Measurements from ENCODE around the gene ADAMTS1.

The ADAMTS1 gene

GRCh38 chr21:26834181-26834905, 10.9 kb downstream of the ADAMTS1 start:
- Histone ChIP-seq H3K4me3 (ENCODE audit: low read depth in 1 of 2, low read length in 2 of 2) (no peak overlapping the region), H3K27ac (ENCODE audit: low read length) (no peak overlapping the region), H3K27me3 (ENCODE audit: low read depth, low read length) (no peaks in the 10 kb centered on the region), H3K4me1 (ENCODE audit: control insufficient read depth in 1 of 2, insufficient read depth in 2 of 2, low read length in 2 of 2) (peaks cover 0 to 12% of the 10 kb centered on the region in 2 donors), H3K36me3 (ENCODE audit: control insufficient read depth in 1 of 2, insufficient read depth in 2 of 2, low read length in 2 of 2) (peaks cover 19 to 28% of the 10 kb centered on the region in 2 donors), H3K9me3 (ENCODE audit: control insufficient read depth in 1 of 2, low read length in 2 of 2) (no peaks in the 10 kb centered on the region)

GRCh38 chr21:26833460-26833939, 11.7 kb downstream of the ADAMTS1 start:
- Histone ChIP-seq H3K27ac (ENCODE audit: low read length) (no peak overlapping the region), H3K9me3 (ENCODE audit: control insufficient read depth in 1 of 2, low read length in 2 of 2) (no peaks in the 10 kb centered on the region), H3K27me3 (ENCODE audit: low read depth, low read length) (no peaks in the 10 kb centered on the region), H3K36me3 (ENCODE audit: control insufficient read depth in 1 of 2, insufficient read depth in 2 of 2, low read length in 2 of 2) (peaks cover 12 to 20% of the 10 kb centered on the region in 2 donors), H3K4me1 (ENCODE audit: control insufficient read depth in 1 of 2, insufficient read depth in 2 of 2, low read length in 2 of 2) (peaks cover 0 to 7% of the 10 kb centered on the region in 2 donors), H3K4me3 (ENCODE audit: low read depth in 1 of 2, low read length in 2 of 2) (no peak overlapping the region)

- Histone ChIP-seq H3K27ac (ENCODE audit: low read length) (no peak overlapping the region), H3K27me3 (ENCODE audit: low read depth, low read length) (no peaks in the 10 kb centered on the region), H3K36me3 (ENCODE audit: control insufficient read depth in 1 of 2, insufficient read depth in 2 of 2, low read length in 2 of 2) (peaks cover 8 to 15% of the 10 kb centered on the region in 2 donors), H3K4me1 (ENCODE audit: control insufficient read depth in 1 of 2, insufficient read depth in 2 of 2, low read length in 2 of 2) (peaks cover 0 to 4% of the 10 kb centered on the region in 2 donors), H3K4me3 (ENCODE audit: low read depth in 1 of 2, low read length in 2 of 2) (no peak overlapping the region), H3K9me3 (ENCODE audit: control insufficient read depth in 1 of 2, low read length in 2 of 2) (no peaks in the 10 kb centered on the region)
These were observed 12.2 kb downstream of the ADAMTS1 start for GRCh38 chr21:26833011-26833410.

- peaks cover 3 to 11% of the 10 kb centered on the region in 2 donors for H3K36me3 ChIP-seq (ENCODE audit: control insufficient read depth in 1 of 2, insufficient read depth in 2 of 2, low read length in 2 of 2)
- H3K27me3 ChIP-seq (ENCODE audit: low read depth, low read length): no peaks in the 10 kb centered on the region
- peaks cover 0 to 3% of the 10 kb centered on the region in 2 donors for H3K4me1 ChIP-seq (ENCODE audit: control insufficient read depth in 1 of 2, insufficient read depth in 2 of 2, low read length in 2 of 2)
- no peak overlapping the region for H3K27ac ChIP-seq (ENCODE audit: low read length)
- no peaks in the 10 kb centered on the region for H3K9me3 ChIP-seq (ENCODE audit: control insufficient read depth in 1 of 2, low read length in 2 of 2)
- no peak overlapping the region for H3K4me3 ChIP-seq (ENCODE audit: low read depth in 1 of 2, low read length in 2 of 2)
These were observed 12.7 kb downstream of the ADAMTS1 start for GRCh38 chr21:26832546-26832945.

DNA sequence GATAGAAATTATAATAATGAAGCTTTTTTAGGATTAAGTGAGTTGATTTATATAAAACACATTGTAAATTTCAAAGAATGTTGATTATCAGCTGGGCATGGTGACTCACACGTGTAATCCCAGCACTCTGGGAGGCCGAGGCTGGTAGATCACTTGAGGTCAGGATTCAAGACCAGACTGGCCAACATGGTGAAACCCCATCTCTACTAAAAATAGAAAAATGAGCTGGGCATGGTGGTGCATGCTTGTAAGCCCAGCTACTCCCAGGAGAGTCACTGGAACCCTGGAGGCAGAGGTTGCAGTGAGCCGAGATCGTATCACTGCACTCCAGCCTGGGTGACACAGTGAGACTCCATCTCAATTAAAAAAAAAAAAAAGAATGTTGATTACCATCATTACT, 18.4 kb downstream of the ADAMTS1 start:
- H3K9me3 ChIP-seq (ENCODE audit: control insufficient read depth in 1 of 2, low read length in 2 of 2): no peaks in the 10 kb centered on the region
- H3K4me3 ChIP-seq (ENCODE audit: low read depth in 1 of 2, low read length in 2 of 2): no peak overlapping the region
- H3K4me1 ChIP-seq (ENCODE audit: control insufficient read depth in 1 of 2, insufficient read depth in 2 of 2, low read length in 2 of 2): no peaks in the 10 kb centered on the region
- H3K27ac ChIP-seq (ENCODE audit: low read length): no peak overlapping the region
- H3K36me3 ChIP-seq (ENCODE audit: control insufficient read depth in 1 of 2, insufficient read depth in 2 of 2, low read length in 2 of 2): no peaks in the 10 kb centered on the region
- H3K27me3 ChIP-seq (ENCODE audit: low read depth, low read length): no peaks in the 10 kb centered on the region

DNA sequence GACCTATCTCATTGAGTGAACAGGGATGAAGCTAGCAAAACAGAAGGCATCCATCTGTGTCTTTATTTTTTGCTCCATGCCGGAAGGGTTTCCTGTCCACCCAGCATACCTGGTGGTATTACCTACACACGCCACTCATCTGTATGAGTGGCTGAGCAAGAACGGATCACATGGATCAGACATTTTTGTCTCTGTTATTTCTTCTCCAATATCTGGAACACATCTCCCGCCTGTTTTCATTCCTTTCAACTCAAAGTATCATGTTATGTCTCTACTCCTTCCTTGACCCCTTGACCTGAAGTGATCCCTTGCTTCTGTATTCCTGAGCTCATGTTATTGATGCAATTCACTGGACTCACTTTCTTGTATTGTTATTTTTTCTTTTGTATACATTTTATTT, 24.7 kb downstream of the ADAMTS1 start:
- H3K27ac ChIP-seq (ENCODE audit: low read length): no peak overlapping the region

DNA sequence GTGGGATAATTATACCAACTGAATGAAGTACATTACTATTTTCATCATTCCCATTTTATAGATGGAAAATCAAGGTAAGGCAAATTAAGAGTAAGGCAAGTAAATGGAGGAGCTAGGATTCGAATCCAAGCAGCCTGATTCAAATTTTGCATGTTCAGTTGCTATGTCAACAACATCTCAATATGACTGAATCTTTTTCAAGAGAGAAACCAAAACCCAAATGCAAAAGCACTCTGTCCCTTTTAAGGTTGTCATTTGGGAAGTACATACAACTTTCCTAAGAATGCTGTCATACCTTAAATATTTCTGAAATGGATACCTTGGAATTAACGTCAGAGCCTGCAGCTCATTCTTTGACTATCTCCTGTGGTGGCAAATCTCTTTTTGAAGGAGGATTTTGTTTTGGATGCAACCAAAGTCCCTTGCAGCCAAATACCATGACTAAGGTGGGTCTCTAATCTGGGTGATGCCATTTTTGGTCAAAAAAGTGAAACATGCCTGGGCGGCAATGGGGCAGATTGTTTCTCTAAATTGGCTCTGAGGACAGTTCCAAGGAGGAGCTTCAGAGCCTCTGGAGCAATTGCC, 25.4 kb downstream of the ADAMTS1 start:
- Histone ChIP-seq H3K27me3 (ENCODE audit: low read depth, low read length) (no peaks in the 10 kb centered on the region), H3K4me1 (ENCODE audit: control insufficient read depth in 1 of 2, insufficient read depth in 2 of 2, low read length in 2 of 2) (no peaks in the 10 kb centered on the region), H3K36me3 (ENCODE audit: control insufficient read depth in 1 of 2, insufficient read depth in 2 of 2, low read length in 2 of 2) (no peaks in the 10 kb centered on the region), H3K27ac (ENCODE audit: low read length) (no peak overlapping the region), H3K9me3 (ENCODE audit: control insufficient read depth in 1 of 2, low read length in 2 of 2) (no peaks in the 10 kb centered on the region), H3K4me3 (ENCODE audit: low read depth in 1 of 2, low read length in 2 of 2) (no peak overlapping the region)

More for the DNA sequence above, 24.7 kb downstream of the ADAMTS1 start:
- Histone ChIP-seq H3K4me1 (ENCODE audit: control insufficient read depth in 1 of 2, insufficient read depth in 2 of 2, low read length in 2 of 2) (no peaks in the 10 kb centered on the region), H3K4me3 (ENCODE audit: low read depth in 1 of 2, low read length in 2 of 2) (no peak overlapping the region), H3K36me3 (ENCODE audit: control insufficient read depth in 1 of 2, insufficient read depth in 2 of 2, low read length in 2 of 2) (no peaks in the 10 kb centered on the region), H3K27me3 (ENCODE audit: low read depth, low read length) (no peaks in the 10 kb centered on the region), H3K9me3 (ENCODE audit: control insufficient read depth in 1 of 2, low read length in 2 of 2) (no peaks in the 10 kb centered on the region)

GRCh38 chr21:26818906-26819305, 26.3 kb downstream of the ADAMTS1 start:
- Histone ChIP-seq H3K36me3 (ENCODE audit: control insufficient read depth in 1 of 2, insufficient read depth in 2 of 2, low read length in 2 of 2) (no peaks in the 10 kb centered on the region), H3K27ac (ENCODE audit: low read length) (no peak overlapping the region), H3K4me1 (ENCODE audit: control insufficient read depth in 1 of 2, insufficient read depth in 2 of 2, low read length in 2 of 2) (no peaks in the 10 kb centered on the region), H3K4me3 (ENCODE audit: low read depth in 1 of 2, low read length in 2 of 2) (no peak overlapping the region), H3K27me3 (ENCODE audit: low read depth, low read length) (no peaks in the 10 kb centered on the region), H3K9me3 (ENCODE audit: control insufficient read depth in 1 of 2, low read length in 2 of 2) (no peaks in the 10 kb centered on the region)

GRCh38 chr21:26815197-26815596, 30.0 kb downstream of the ADAMTS1 start:
- no peak overlapping the region for H3K4me3 ChIP-seq (ENCODE audit: low read depth in 1 of 2, low read length in 2 of 2)
- H3K27ac ChIP-seq (ENCODE audit: low read length): no peak overlapping the region
- no peaks in the 10 kb centered on the region for H3K9me3 ChIP-seq (ENCODE audit: control insufficient read depth in 1 of 2, low read length in 2 of 2)

DNA sequence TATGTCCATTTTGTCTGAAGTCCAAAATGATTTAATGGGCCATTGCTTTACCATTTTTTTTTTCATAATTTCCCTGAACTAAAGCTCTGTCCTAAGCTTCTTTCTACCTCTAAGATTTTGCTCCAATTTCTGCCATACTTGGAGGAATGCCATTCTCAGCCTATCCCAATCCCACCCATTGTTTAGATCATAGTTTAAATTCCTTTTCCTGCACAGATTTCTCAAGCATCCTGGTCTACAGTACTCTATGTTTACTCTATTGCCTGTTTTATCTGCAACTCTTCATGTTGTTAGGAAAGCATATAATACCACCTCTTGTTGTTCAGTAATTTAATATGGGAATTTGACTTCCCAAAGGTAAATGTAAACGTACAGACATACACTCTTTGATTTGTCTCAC, 30.8 kb downstream of the ADAMTS1 start:
- no peak overlapping the region for H3K27ac ChIP-seq (ENCODE audit: low read length)
- no peaks in the 10 kb centered on the region for H3K4me1 ChIP-seq (ENCODE audit: control insufficient read depth in 1 of 2, insufficient read depth in 2 of 2, low read length in 2 of 2)
- H3K27me3 ChIP-seq (ENCODE audit: low read depth, low read length): no peaks in the 10 kb centered on the region
- no peak overlapping the region for H3K4me3 ChIP-seq (ENCODE audit: low read depth in 1 of 2, low read length in 2 of 2)
- no peaks in the 10 kb centered on the region for H3K36me3 ChIP-seq (ENCODE audit: control insufficient read depth in 1 of 2, insufficient read depth in 2 of 2, low read length in 2 of 2)
- H3K9me3 ChIP-seq (ENCODE audit: control insufficient read depth in 1 of 2, low read length in 2 of 2): no peaks in the 10 kb centered on the region

More at GRCh38 chr21:26815197-26815596, 30.0 kb downstream of the ADAMTS1 start:
- H3K36me3 ChIP-seq (ENCODE audit: control insufficient read depth in 1 of 2, insufficient read depth in 2 of 2, low read length in 2 of 2): no peaks in the 10 kb centered on the region
- H3K27me3 ChIP-seq (ENCODE audit: low read depth, low read length): no peaks in the 10 kb centered on the region
- no peaks in the 10 kb centered on the region for H3K4me1 ChIP-seq (ENCODE audit: control insufficient read depth in 1 of 2, insufficient read depth in 2 of 2, low read length in 2 of 2)

- no peak overlapping the region for H3K27ac ChIP-seq (ENCODE audit: low read length)
These were observed 31.7 kb downstream of the ADAMTS1 start for GRCh38 chr21:26813426-26813998.

More at GRCh38 chr21:26813426-26813998, 31.7 kb downstream of the ADAMTS1 start:
- Histone ChIP-seq H3K36me3 (ENCODE audit: control insufficient read depth in 1 of 2, insufficient read depth in 2 of 2, low read length in 2 of 2) (no peaks in the 10 kb centered on the region), H3K9me3 (ENCODE audit: control insufficient read depth in 1 of 2, low read length in 2 of 2) (no peaks in the 10 kb centered on the region), H3K27me3 (ENCODE audit: low read depth, low read length) (no peaks in the 10 kb centered on the region), H3K4me1 (ENCODE audit: control insufficient read depth in 1 of 2, insufficient read depth in 2 of 2, low read length in 2 of 2) (no peaks in the 10 kb centered on the region), H3K4me3 (ENCODE audit: low read depth in 1 of 2, low read length in 2 of 2) (no peak overlapping the region)
